GM19240 (cell line): ENCODE data around the gene PCNX1.

ENCODE experiments used
- DNase-seq: peaks from one replicate; pipeline ENCODE4 v3.0.0; 2011; ENCODE audit warnings: low spot score; ENCODE audit not compliant: insufficient read length

PCNX1 gene

GRCh38 chr14:70888681-70889175 is 18.5 kb upstream of the PCNX1 start:
- no peak for DNase-seq

GRCh38 chr14:70889555-70889954 is 17.7 kb upstream of the PCNX1 start:
- DNase-seq = no peak

- DNase-seq = no peak
These were observed 16.2 kb upstream of the PCNX1 start for GRCh38 chr14:70890826-70891659.

GRCh38 chr14:70891737-70892136 is 15.5 kb upstream of the PCNX1 start:
- DNase-seq = no peak

GRCh38 chr14:70893062-70893845 is 14.0 kb upstream of the PCNX1 start:
- no peak for DNase-seq

- DNase-seq = no peak
These were observed 13.4 kb upstream of the PCNX1 start for GRCh38 chr14:70893858-70894291.

- DNase-seq = no peak
These were observed 12.4 kb upstream of the PCNX1 start for GRCh38 chr14:70894868-70895267.

- no peak for DNase-seq
These were observed 10.9 kb upstream of the PCNX1 start for GRCh38 chr14:70896317-70896716.

GRCh38 chr14:70896981-70897380 is 10.3 kb upstream of the PCNX1 start:
- DNase-seq = no peak

GRCh38 chr14:70897464-70897863 is 9.8 kb upstream of the PCNX1 start:
- no peak for DNase-seq

- DNase-seq = no peak
These were observed 9.0 kb upstream of the PCNX1 start for GRCh38 chr14:70898111-70898745.

GRCh38 chr14:70901269-70901668 is 6.0 kb upstream of the PCNX1 start:
- DNase-seq = no peak

GRCh38 chr14:70902184-70902583 is 5.1 kb upstream of the PCNX1 start:
- DNase-seq = no peak

GRCh38 chr14:70904373-70904772 is 2.9 kb upstream of the PCNX1 start:
- no peak for DNase-seq

GRCh38 chr14:70905301-70905700 is 2.0 kb upstream of the PCNX1 start:
- DNase-seq = no peak

GRCh38 chr14:70906793-70907175 is 475 bp upstream of the PCNX1 start:
- no peak for DNase-seq

- no peak for DNase-seq
These were observed 1.0 kb downstream of the PCNX1 start for GRCh38 chr14:70907996-70908934.

- DNase-seq = no peak
These were observed 1.8 kb downstream of the PCNX1 start for GRCh38 chr14:70908935-70909641.

GRCh38 chr14:70909733-70910614 is 2.7 kb downstream of the PCNX1 start:
- DNase-seq = no peak
